IMR-90 (cell line): ENCODE measurements around the gene RGS3. TPM values are rescaled to one million over a fixed set of nuclear protein-coding genes. Genes with fewer than 3 reads are reported as not detected.

Experiments used
- ATAC-seq: fragments of 200-7000 bp; cut with Tn5 transposase; 2 replicates; pipeline ENCODE4 v1.9.1; 2020; ENCODE audit warnings: low read depth, mild to moderate bottlenecking, moderate library complexity
- BruUV-seq: library from RNA; stranded (reverse); fragments of 400-500 nt; replicated peaks from 2 replicates; lab custom pipeline; 2021; lab: Mats Ljungman, UMichigan
- CTCF ChIA-PET: fragments of 300-600 bp; formaldehyde crosslinking; extraction: SDS; loops from one replicate; lab custom pipeline; 2021; ENCODE audit warnings: antibody characterized with exemption; lab: Yijun Ruan, JAX
- POLR2A ChIA-PET: fragments of 300-600 bp; sonication (Branson Sonifier 250); formaldehyde crosslinking; loops from one replicate; lab custom pipeline; 2022; ENCODE audit warnings: antibody characterized with exemption; ENCODE audit not compliant: unreplicated experiment; lab: Charles Lee
- DNase-seq: peaks from one replicate; pipeline ENCODE4 v3.0.0; 2013
- H2AFZ ChIP-seq: replicated peaks from 2 replicates; pipeline ENCODE3; 2013; ENCODE audit warnings: low read length, mild to moderate bottlenecking; ENCODE audit not compliant: poor library complexity
- H2AK5ac ChIP-seq: 2 replicates; pipeline ENCODE4 v1.6.1; 2013; ENCODE audit warnings: low read depth, low read length, inconsistent platforms
- H2AK9ac ChIP-seq: replicated peaks from 2 replicates; pipeline ENCODE3; 2013; ENCODE audit warnings: mild to moderate bottlenecking, low read depth, low read length, moderate library complexity; ENCODE audit not compliant: poor library complexity
- H2BK120ac ChIP-seq: 2 replicates; pipeline ENCODE4 v1.6.1; 2013; ENCODE audit warnings: low read depth, low read length, inconsistent platforms
- H2BK15ac ChIP-seq: 3 replicates; pipeline ENCODE4 v1.6.1; 2013; ENCODE audit warnings: low read depth, low read length, inconsistent platforms
- H2BK20ac ChIP-seq: 2 replicates; pipeline ENCODE4 v1.6.1; 2013; ENCODE audit warnings: low read depth, mild to moderate bottlenecking, inconsistent platforms, low read length, moderate library complexity
- H2BK5ac ChIP-seq: 2 replicates; pipeline ENCODE4 v1.6.1; 2013; ENCODE audit warnings: mild to moderate bottlenecking, low read depth, low read length, inconsistent platforms; ENCODE audit not compliant: poor library complexity, severe bottlenecking
- H3K14ac ChIP-seq: replicated peaks from 2 replicates; pipeline ENCODE4 v1.6.1; 2013; ENCODE audit warnings: low read depth, low read length, inconsistent platforms
- H3K18ac ChIP-seq: 2 replicates; pipeline ENCODE4 v1.6.1; 2013; ENCODE audit warnings: low read depth, low read length, control low read depth
- H3K23ac ChIP-seq: 2 replicates; pipeline ENCODE4 v1.6.1; 2013; ENCODE audit warnings: low read depth, low read length, inconsistent platforms
- H3K27ac ChIP-seq: 2 replicates; pipeline ENCODE4 v1.5.1; 2013; ENCODE audit warnings: mild to moderate bottlenecking, control low read depth, low read length; ENCODE audit not compliant: insufficient read depth
- H3K27me3 ChIP-seq: 2 replicates; pipeline ENCODE4 v1.6.1; 2013; ENCODE audit warnings: low read length; ENCODE audit not compliant: control insufficient read depth, insufficient read depth
- H3K36me3 ChIP-seq: 2 replicates; pipeline ENCODE4 v1.6.1; 2013; ENCODE audit warnings: low read length, mixed read lengths; ENCODE audit not compliant: control insufficient read depth, insufficient read depth
- H3K4ac ChIP-seq: 2 replicates; pipeline ENCODE4 v1.6.1; 2013; ENCODE audit warnings: low read depth, low read length, inconsistent platforms
- H3K4me1 ChIP-seq: 2 replicates; pipeline ENCODE4 v1.6.1; 2013; ENCODE audit warnings: low read length, mixed read lengths; ENCODE audit not compliant: control insufficient read depth, insufficient read depth
- H3K4me2 ChIP-seq: 2 replicates; pipeline ENCODE4 v1.6.1; 2013; ENCODE audit warnings: low read depth, mild to moderate bottlenecking, control low read depth, low read length, moderate library complexity
- H3K4me3 ChIP-seq: 2 replicates; pipeline ENCODE4 v1.5.1; 2013; ENCODE audit warnings: low read depth, mild to moderate bottlenecking, control low read depth, low read length, moderate library complexity; ENCODE audit not compliant: insufficient read depth
- H3K56ac ChIP-seq: 2 replicates; pipeline ENCODE4 v1.6.1; 2013; ENCODE audit warnings: low read length, inconsistent platforms; ENCODE audit not compliant: insufficient read depth; ENCODE audit errors: extremely low read depth
- H3K79me1 ChIP-seq, 2 experiments: 2 replicates each; pipeline ENCODE4 v1.6.1; 2013; ENCODE audit warnings: low read length in 2 of 2, inconsistent platforms in 1 of 2, low read depth in 1 of 2
- H3K9ac ChIP-seq: 2 replicates; pipeline ENCODE4 v1.6.1; 2013; ENCODE audit warnings: low read depth, low read length, control low read depth
- H3K9me1 ChIP-seq: 2 replicates; pipeline ENCODE4 v1.6.1; 2013; ENCODE audit warnings: low read length, inconsistent platforms; ENCODE audit not compliant: insufficient read depth
- H3K9me3 ChIP-seq: 2 replicates; pipeline ENCODE4 v1.6.1; 2013; ENCODE audit warnings: low read length; ENCODE audit not compliant: control insufficient read depth, insufficient read depth
- H4K20me1 ChIP-seq: 2 replicates; pipeline ENCODE4 v1.6.1; 2013; ENCODE audit warnings: low read length, inconsistent platforms; ENCODE audit not compliant: insufficient read depth
- H4K5ac ChIP-seq: 2 replicates; pipeline ENCODE4 v1.6.1; 2013; ENCODE audit warnings: mild to moderate bottlenecking, low read depth, low read length, control low read depth
- H4K8ac ChIP-seq, 2 experiments: 2 replicates each; pipeline ENCODE4 v1.6.1; 2013; ENCODE audit warnings: low read depth in 2 of 2, low read length in 2 of 2, control low read depth in 1 of 2, inconsistent platforms in 1 of 2
- H4K91ac ChIP-seq: 2 replicates; pipeline ENCODE4 v1.6.1; 2013; ENCODE audit warnings: low read depth, low read length, inconsistent platforms; ENCODE audit not compliant: insufficient read depth
- CHD1 ChIP-seq: IDR thresholded peaks from 2 replicates; pipeline ENCODE4 v1.6.1; 2012; ENCODE audit warnings: low read depth, low read length, improper control_type of control experiment
- FOS ChIP-seq: fragments of 150-350 bp; IDR thresholded peaks from 2 replicates; pipeline ENCODE4 v1.6.1; 2016; ENCODE audit warnings: low read depth, low read length
- MAZ ChIP-seq: IDR thresholded peaks from 2 replicates; pipeline ENCODE4 v1.6.1; 2012; ENCODE audit warnings: low read depth, mild to moderate bottlenecking, low read length, improper control_type of control experiment, moderate library complexity, borderline replicate concordance
- MXI1 ChIP-seq: IDR thresholded peaks from 2 replicates; pipeline ENCODE4 v1.6.1; 2012; ENCODE audit warnings: low read depth, mild to moderate bottlenecking, low read length, moderate library complexity, borderline replicate concordance
- NFE2L2 ChIP-seq: fragments of 150-350 bp; IDR thresholded peaks from 2 replicates; pipeline ENCODE4 v1.6.1; 2016; ENCODE audit warnings: low read depth, mild to moderate bottlenecking, low read length
- POLR2A ChIP-seq: IDR thresholded peaks from 2 replicates; pipeline ENCODE4 v1.6.1; 2012; ENCODE audit warnings: mild to moderate bottlenecking, low read depth, low read length
- RAD21 ChIP-seq: IDR thresholded peaks from 2 replicates; pipeline ENCODE4 v1.6.1; 2012; ENCODE audit warnings: low read length, improper control_type of control experiment
- RFX5 ChIP-seq: IDR thresholded peaks from 2 replicates; pipeline ENCODE4 v1.8.0; 2012; ENCODE audit warnings: low read depth, mild to moderate bottlenecking, low read length, moderate library complexity
- WGBS, 2 experiments: methylation state at CpG; one replicate each; pipeline versions ENCODE4 v1.1.5 to v1.1.7; 2013; ENCODE audit warnings: missing lambda C conversion rate in 2 of 2; ENCODE audit not compliant: insufficient read length in 1 of 2; ENCODE audit errors: extremely low coverage in 2 of 2; 5-methylcytosine and 5-hydroxymethylcytosine counted together
- dilution Hi-C: fragments of 300-500 bp; cut with HindIII; formaldehyde crosslinking; loops from one replicate; pipeline ENCODE4 v1.14.3; 2018; ENCODE audit warnings: low sequenced_read_pairs; ENCODE audit not compliant: unreplicated experiment
- in situ Hi-C: fragments of 300-500 bp; cut with MboI; formaldehyde crosslinking; loops from 3 replicates; pipeline ENCODE4 v1.14.3; 2019; ENCODE audit warnings: low sequenced_read_pairs, inconsistent platforms, mixed read lengths
- intact Hi-C: fragments of 100-400 bp; cut with micrococcal nuclease; formaldehyde crosslinking; loops from 2 replicates; pipeline ENCODE4 v1.10.0; 2022
- polyA plus RNA-seq, 3 experiments: library from polyadenylated mRNA; depleted of rRNA; stranded (reverse); fragments of >200 nt; gene quantifications; 2 replicates each; pipeline ENCODE4 v1.2.3, GENCODE V29; 2012; ENCODE audit warnings: low replicate concordance in 1 of 3
- total RNA-seq: library from RNA; depleted of rRNA; stranded (reverse); fragments of >200 nt; gene quantifications from 2 replicates; pipeline ENCODE4 v1.2.3, GENCODE V29; 2012
- TF ChIP-seq, protein P1 (sequence below): conservative IDR thresholded peaks from 2 replicates; pipeline ENCODE4 v1.5.1; 2012; ENCODE audit warnings: mild to moderate bottlenecking, low read depth, low read length, improper control_type of control experiment

Gene RGS3
- total and polyA plus RNA-seq, 2 of the 4 experiments (the other 2 are of a cell fraction) = 51.8 to 65.6 TPM

- Histone ChIP-seq H3K23ac (no peak overlapping the region), H3K4ac (no peak overlapping the region), H4K20me1 (no peaks in the 10 kb centered on the region), H2BK120ac (no peak overlapping the region), H2BK20ac (no peak overlapping the region), H4K91ac (no peak overlapping the region), H3K36me3 (no peaks in the 10 kb centered on the region), H4K5ac (no peak overlapping the region), H2BK5ac (no peak overlapping the region), H3K27ac (no peak overlapping the region), H3K9ac (no peak overlapping the region), H3K9me1 (peaks cover 2% of the 10 kb centered on the region; the same call in 1 of the 2 replicates), H3K9me3 (no peaks in the 10 kb centered on the region), H2AK9ac (no peak overlapping the region), H4K8ac (no peak overlapping the region), H3K4me2 (no peak overlapping the region), H3K4me1 (peaks cover 2% of the 10 kb centered on the region; the same call in 1 of the 2 replicates), H3K14ac (no peak overlapping the region), H3K56ac (no peak overlapping the region), H3K4me3 (no peak overlapping the region), H2BK15ac (no peak overlapping the region), H3K27me3 (no peaks in the 10 kb centered on the region), H2AK5ac (no peak overlapping the region), H3K18ac (no peak overlapping the region), H2AFZ (no peak overlapping the region), H3K79me1 (no peaks in the 10 kb centered on the region)
- no CpG with 5 or more reads among the region's 1 CpG for WGBS, 2 experiments
- no TSS peak for BruUV-seq
- CTCF ChIA-PET = no interaction called here
- dilution Hi-C loops (no loop called here), in situ Hi-C loops (no loop called here), intact Hi-C loops (no loop called here)
- no peak for ATAC-seq
- no peak for TF ChIP-seq NFE2L2
- no peak for TF ChIP-seq POLR2A
- TF ChIP-seq MAZ = no peak
- TF ChIP-seq, protein P1, sequence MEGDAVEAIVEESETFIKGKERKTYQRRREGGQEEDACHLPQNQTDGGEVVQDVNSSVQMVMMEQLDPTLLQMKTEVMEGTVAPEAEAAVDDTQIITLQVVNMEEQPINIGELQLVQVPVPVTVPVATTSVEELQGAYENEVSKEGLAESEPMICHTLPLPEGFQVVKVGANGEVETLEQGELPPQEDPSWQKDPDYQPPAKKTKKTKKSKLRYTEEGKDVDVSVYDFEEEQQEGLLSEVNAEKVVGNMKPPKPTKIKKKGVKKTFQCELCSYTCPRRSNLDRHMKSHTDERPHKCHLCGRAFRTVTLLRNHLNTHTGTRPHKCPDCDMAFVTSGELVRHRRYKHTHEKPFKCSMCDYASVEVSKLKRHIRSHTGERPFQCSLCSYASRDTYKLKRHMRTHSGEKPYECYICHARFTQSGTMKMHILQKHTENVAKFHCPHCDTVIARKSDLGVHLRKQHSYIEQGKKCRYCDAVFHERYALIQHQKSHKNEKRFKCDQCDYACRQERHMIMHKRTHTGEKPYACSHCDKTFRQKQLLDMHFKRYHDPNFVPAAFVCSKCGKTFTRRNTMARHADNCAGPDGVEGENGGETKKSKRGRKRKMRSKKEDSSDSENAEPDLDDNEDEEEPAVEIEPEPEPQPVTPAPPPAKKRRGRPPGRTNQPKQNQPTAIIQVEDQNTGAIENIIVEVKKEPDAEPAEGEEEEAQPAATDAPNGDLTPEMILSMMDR = no peak
- no peak for TF ChIP-seq FOS
- no peak for TF ChIP-seq RFX5
- no peak for TF ChIP-seq RAD21
- TF ChIP-seq MXI1 = no peak
- TF ChIP-seq CHD1 = no peak
- no peak for DNase-seq
- POLR2A ChIA-PET = interaction anchor here (1.0 kb wide), 1 partner anchor 13 kb away, joined by 3 read pairs; no protein-coding TSS in a partner anchor
Observed at GRCh38 chr9:113530942-113531341, 67.4 kb downstream of the RGS3 start.
